ENCODE results near the gene DLG2. TPM values are rescaled to one million over a fixed set of nuclear protein-coding genes. Genes with fewer than 3 reads are reported as not detected.

Gene DLG2
- total RNA-seq, 1 donor from 2014 or later, result 6.7 TPM

GRCh38 chr11:83558281-83558680, 2068.9 kb downstream of the DLG2 start:
- TF ChIP-seq CTCF (IDR thresholded peaks at IDR 0.05; ENCODE audit: unreplicated experiment), result no peak
- H3K27me3 Mint-ChIP-seq (ENCODE audit: low read depth), result peaks cover 3% of the 10 kb centered on the region
- no peaks in the 10 kb centered on the region for H3K9me3 Mint-ChIP-seq
- no peaks in the 10 kb centered on the region for H3K36me3 Mint-ChIP-seq
- H3K4me3 Mint-ChIP-seq, result no peak overlapping the region
- no peak for DNase-seq (ENCODE audit: low spot score in 2 of 2, unreplicated experiment in 2 of 2)
- no peak overlapping the region for H3K27ac Mint-ChIP-seq
- peaks cover 3% of the 10 kb centered on the region for H3K4me1 Mint-ChIP-seq

- peaks cover 3% of the 10 kb centered on the region for H3K27me3 Mint-ChIP-seq (ENCODE audit: low read depth)
- no peaks in the 10 kb centered on the region for H3K9me3 Mint-ChIP-seq
- no peak overlapping the region for H3K4me3 Mint-ChIP-seq
- no peaks in the 10 kb centered on the region for H3K36me3 Mint-ChIP-seq
- no peak for DNase-seq (ENCODE audit: low spot score in 2 of 2, unreplicated experiment in 2 of 2)
- no peak overlapping the region for H3K27ac Mint-ChIP-seq
- TF ChIP-seq CTCF (IDR thresholded peaks at IDR 0.05; ENCODE audit: unreplicated experiment), result no peak
- peaks cover 3% of the 10 kb centered on the region for H3K4me1 Mint-ChIP-seq
Observed at GRCh38 chr11:83557653-83558052, 2069.5 kb downstream of the DLG2 start.

GRCh38 chr11:83554876-83555275, 2072.3 kb downstream of the DLG2 start:
- Mint-ChIP-seq H3K4me3 (no peak overlapping the region), H3K36me3 (no peaks in the 10 kb centered on the region), H3K4me1 (peaks cover 13% of the 10 kb centered on the region), H3K9me3 (no peaks in the 10 kb centered on the region), H3K27ac (no peak overlapping the region), H3K27me3 (ENCODE audit: low read depth) (peaks cover 3% of the 10 kb centered on the region)
- no peak for TF ChIP-seq CTCF (IDR thresholded peaks at IDR 0.05; ENCODE audit: unreplicated experiment)
- DNase-seq (ENCODE audit: low spot score in 2 of 2, unreplicated experiment in 2 of 2), result no peak

GRCh38 chr11:83549984-83550667, 2077.0 kb downstream of the DLG2 start:
- no peak for TF ChIP-seq CTCF (IDR thresholded peaks at IDR 0.05; ENCODE audit: unreplicated experiment)
- Mint-ChIP-seq H3K27ac (no peak overlapping the region), H3K9me3 (no peaks in the 10 kb centered on the region), H3K4me3 (no peak overlapping the region), H3K27me3 (ENCODE audit: low read depth) (peaks cover 2% of the 10 kb centered on the region), H3K36me3 (no peaks in the 10 kb centered on the region), H3K4me1 (peaks cover 10% of the 10 kb centered on the region)
- no peak for DNase-seq (ENCODE audit: low spot score in 2 of 2, unreplicated experiment in 2 of 2)

GRCh38 chr11:83546368-83546767, 2080.8 kb downstream of the DLG2 start:
- no peak overlapping the region for H3K27ac Mint-ChIP-seq
- no peaks in the 10 kb centered on the region for H3K9me3 Mint-ChIP-seq
- no peak overlapping the region for H3K4me3 Mint-ChIP-seq
- DNase-seq (ENCODE audit: low spot score in 2 of 2, unreplicated experiment in 2 of 2), result no peak
- TF ChIP-seq CTCF (IDR thresholded peaks at IDR 0.05; ENCODE audit: unreplicated experiment), result no peak
- H3K36me3 Mint-ChIP-seq, result no peaks in the 10 kb centered on the region
- no peaks in the 10 kb centered on the region for H3K27me3 Mint-ChIP-seq (ENCODE audit: low read depth)
- H3K4me1 Mint-ChIP-seq, result peaks cover 13% of the 10 kb centered on the region

All from mesothelial cell of epicardium (in vitro differentiated cells).